ENCODE results near the gene MYBBP1A. TPM values are rescaled to one million over a fixed set of nuclear protein-coding genes. Genes with fewer than 3 reads are reported as not detected.

The MYBBP1A gene
- total and polyA plus RNA-seq, 2 experiments from 2014 or later, result 42.4 to 56.4 TPM

- TF ChIP-seq EZH2phosphoT487 (IDR thresholded peaks at IDR 0.05; ENCODE audit: insufficient read depth, low read depth) (no peak), EZH2 (IDR thresholded peaks at IDR 0.05; ENCODE audit: insufficient read depth, poor library complexity, severe bottlenecking) (no peak)
- H3K9me2 ChIP-seq (ENCODE audit: insufficient read depth), result no peaks in the 10 kb centered on the region
- no peaks in the 10 kb centered on the region for H3K9me3 ChIP-seq (ENCODE audit: low read depth)
- H3K4me3 ChIP-seq, result no peak overlapping the region
- no peaks in the 10 kb centered on the region for H4K20me1 ChIP-seq (ENCODE audit: insufficient read depth)
- DNase-seq, result no peak
- H3K27ac ChIP-seq, result no peak overlapping the region
- 0 out of 2 replicates have a peak, but pooled peaks cover 2% of the 10 kb centered on the region for H3K4me1 ChIP-seq (ENCODE audit: insufficient read depth)
- H3F3A ChIP-seq (ENCODE audit: insufficient read depth), result no peaks in the 10 kb centered on the region
- no peak overlapping the region for H2AFZ ChIP-seq
- peaks cover 17% of the 10 kb centered on the region; the same call in 1 of the 2 replicates for H3K36me3 ChIP-seq (ENCODE audit: low read depth)
- H3K79me2 ChIP-seq (ENCODE audit: insufficient read depth), result peaks cover 35% of the 10 kb centered on the region
- 81 to 84% methylated on average over 4 of the region's 4 CpGs for WGBS, 2 experiments (ENCODE audit: low coverage in 1 of 2, low lambda C conversion rate in 2 of 2, missing lambda C conversion rate in 2 of 2)
- H3K4me2 ChIP-seq (ENCODE audit: unreplicated experiment), result no peak overlapping the region
- no peak overlapping the region for H3K9ac ChIP-seq
- in situ Hi-C loops (cut with MboI), result no loop called here
- no peaks in the 10 kb centered on the region for H3K27me3 ChIP-seq (replicated peaks; ENCODE audit: insufficient read depth)
These were observed 1.8 kb upstream of the MYBBP1A start for GRCh38 chr17:4556996-4557395.

GRCh38 chr17:4555873-4556759 lies 932 bp upstream of the MYBBP1A start:
- peak overlapping the region; percentile 73 for H3K27ac ChIP-seq
- no peak for DNase-seq
- H3K9ac ChIP-seq, result peak overlapping the region; percentile 89
- peaks cover 17% of the 10 kb centered on the region; the same call in 1 of the 2 replicates for H3K36me3 ChIP-seq (ENCODE audit: low read depth)
- H3K27me3 ChIP-seq (replicated peaks; ENCODE audit: insufficient read depth), result no peaks in the 10 kb centered on the region
- H4K20me1 ChIP-seq (ENCODE audit: insufficient read depth), result no peaks in the 10 kb centered on the region
- TF ChIP-seq EZH2phosphoT487 (IDR thresholded peaks at IDR 0.05; ENCODE audit: insufficient read depth, low read depth), result no peak
- peaks cover 36% of the 10 kb centered on the region for H3K79me2 ChIP-seq (ENCODE audit: insufficient read depth)
- in situ Hi-C loops (cut with MboI), result no loop called here
- H3F3A ChIP-seq (ENCODE audit: insufficient read depth), result no peaks in the 10 kb centered on the region
- peak overlapping the region; percentile 97 for H3K4me2 ChIP-seq (ENCODE audit: unreplicated experiment)
- H3K9me2 ChIP-seq (ENCODE audit: insufficient read depth), result no peaks in the 10 kb centered on the region
- peak overlapping the region; percentile 99 for H2AFZ ChIP-seq
- H3K4me3 ChIP-seq, result peak overlapping the region; percentile 92
- WGBS, 2 experiments (ENCODE audit: low coverage in 1 of 2, low lambda C conversion rate in 2 of 2, missing lambda C conversion rate in 2 of 2), result 56 to 57% methylated on average over 17 of the region's 17 CpGs
- H3K4me1 ChIP-seq (ENCODE audit: insufficient read depth), result 0 out of 2 replicates have a peak, but pooled peaks cover 2% of the 10 kb centered on the region
- no peaks in the 10 kb centered on the region for H3K9me3 ChIP-seq (ENCODE audit: low read depth)

- peaks cover 39% of the 10 kb centered on the region for H3K79me2 ChIP-seq (ENCODE audit: insufficient read depth)
- no peaks in the 10 kb centered on the region for H3F3A ChIP-seq (ENCODE audit: insufficient read depth)
- H3K4me3 ChIP-seq, result peak overlapping the region; percentile 92
- H3K9me3 ChIP-seq (ENCODE audit: low read depth), result no peaks in the 10 kb centered on the region
- WGBS, 2 experiments (ENCODE audit: low coverage in 1 of 2, low lambda C conversion rate in 2 of 2, missing lambda C conversion rate in 2 of 2), result 8 to 9% methylated on average over 17 to 18 of the region's 18 CpGs
- H3K27ac ChIP-seq, result 0 out of 2 replicates have a peak overlapping the region, but pooled peaks have one; percentile 12
- no peak for TF ChIP-seq EZH2phosphoT487 (IDR thresholded peaks at IDR 0.05; ENCODE audit: insufficient read depth, low read depth)
- TF ChIP-seq EZH2 (IDR thresholded peaks at IDR 0.05; ENCODE audit: insufficient read depth, poor library complexity, severe bottlenecking), result no peak
- in situ Hi-C loops (cut with MboI), result no loop called here
- H3K4me2 ChIP-seq (ENCODE audit: unreplicated experiment), result peak overlapping the region; percentile 97
- H4K20me1 ChIP-seq (ENCODE audit: insufficient read depth), result no peaks in the 10 kb centered on the region
- H2AFZ ChIP-seq, result peak overlapping the region; percentile 99
- peak overlapping the region; percentile 89 for H3K9ac ChIP-seq
- H3K9me2 ChIP-seq (ENCODE audit: insufficient read depth), result no peaks in the 10 kb centered on the region
- no peaks in the 10 kb centered on the region for H3K27me3 ChIP-seq (replicated peaks; ENCODE audit: insufficient read depth)
- H3K36me3 ChIP-seq (ENCODE audit: low read depth), result peaks cover 24% of the 10 kb centered on the region; the same call in 1 of the 2 replicates
- no peak for DNase-seq
- 0 out of 2 replicates have a peak, but pooled peaks cover 2% of the 10 kb centered on the region for H3K4me1 ChIP-seq (ENCODE audit: insufficient read depth)
These were observed 665 bp downstream of the MYBBP1A start for GRCh38 chr17:4554441-4554996.

- Histone ChIP-seq H3K27me3 (replicated peaks; ENCODE audit: insufficient read depth) (no peaks in the 10 kb centered on the region), H2AFZ (no peak overlapping the region), H3K79me2 (ENCODE audit: insufficient read depth) (peaks cover 39% of the 10 kb centered on the region), H3K36me3 (ENCODE audit: low read depth) (peaks cover 24% of the 10 kb centered on the region; the same call in 1 of the 2 replicates), H3K4me2 (ENCODE audit: unreplicated experiment) (no peak overlapping the region), H3K27ac (no peak overlapping the region), H3K9me2 (ENCODE audit: insufficient read depth) (no peaks in the 10 kb centered on the region), H3K9ac (peak overlapping the region; percentile 89), H4K20me1 (ENCODE audit: insufficient read depth) (no peaks in the 10 kb centered on the region), H3K9me3 (ENCODE audit: low read depth) (no peaks in the 10 kb centered on the region), H3K4me3 (peak overlapping the region; percentile 92), H3K4me1 (ENCODE audit: insufficient read depth) (0 out of 2 replicates have a peak, but pooled peaks cover 2% of the 10 kb centered on the region), H3F3A (ENCODE audit: insufficient read depth) (no peaks in the 10 kb centered on the region)
- DNase-seq, result no peak
- TF ChIP-seq EZH2phosphoT487 (IDR thresholded peaks at IDR 0.05; ENCODE audit: insufficient read depth, low read depth) (no peak), EZH2 (IDR thresholded peaks at IDR 0.05; ENCODE audit: insufficient read depth, poor library complexity, severe bottlenecking) (no peak)
- 64 to 67% methylated on average over 9 of the region's 9 CpGs for WGBS, 2 experiments (ENCODE audit: low coverage in 1 of 2, low lambda C conversion rate in 2 of 2, missing lambda C conversion rate in 2 of 2)
- in situ Hi-C loops (cut with MboI), result no loop called here
These were observed 1.5 kb downstream of the MYBBP1A start for GRCh38 chr17:4553669-4554068.

Data from GM23248 (cell line).